ENCODE results near the gene ZFAND5. TPM values are rescaled to one million over a fixed set of nuclear protein-coding genes. Genes with fewer than 3 reads are reported as not detected.

The ZFAND5 gene
- total and polyA plus RNA-seq, 7 donors: 77.7 to 951 (median 594) TPM

DNA sequence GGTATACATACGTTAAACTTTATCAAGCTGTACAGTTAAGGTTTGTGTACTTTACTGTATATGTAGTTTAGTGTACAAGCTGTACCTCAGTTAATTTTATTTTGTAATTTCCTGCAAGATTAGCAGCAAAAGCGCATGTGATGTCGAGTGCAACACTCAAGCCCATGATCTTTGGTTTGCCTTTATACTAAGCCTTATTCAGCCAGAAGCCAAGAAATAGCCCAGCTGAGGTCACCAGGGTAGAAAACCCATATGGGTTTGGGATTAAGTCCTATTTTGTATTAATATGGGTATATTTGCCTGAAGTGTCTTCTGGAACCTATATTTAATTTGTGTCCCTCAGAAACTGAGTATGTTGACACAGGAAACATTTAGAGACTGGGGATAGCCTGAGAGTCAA is 59.3 kb downstream of the ZFAND5 start:
- Histone ChIP-seq H3K4me1 (peaks cover 24% of the 10 kb centered on the region), H3K27ac (peak overlapping the region; percentile 78), H3K9me3 (no peaks in the 10 kb centered on the region), H3K27me3 (ENCODE audit: insufficient read depth in 3 of 3, low read length in 2 of 3) (no peaks in the 10 kb centered on the region), H3K36me3 (ENCODE audit: insufficient read depth in 1 of 2, low read depth in 1 of 2) (no peaks in the 10 kb centered on the region), H3K4me3 (peak overlapping the region; percentile 61)
- WGBS, 3 donors: 74 to 81% (median 77%) methylated on average over 3 of the region's 3 CpGs
- intact Hi-C loops (cut with DNase I): loop anchor here in 1 of 2 donors (5.0 kb wide), 1 partner anchor 172 kb away; no protein-coding TSS in a partner anchor
- no peak for ATAC-seq
- DNase-seq: no peak
- TF ChIP-seq, protein P1, sequence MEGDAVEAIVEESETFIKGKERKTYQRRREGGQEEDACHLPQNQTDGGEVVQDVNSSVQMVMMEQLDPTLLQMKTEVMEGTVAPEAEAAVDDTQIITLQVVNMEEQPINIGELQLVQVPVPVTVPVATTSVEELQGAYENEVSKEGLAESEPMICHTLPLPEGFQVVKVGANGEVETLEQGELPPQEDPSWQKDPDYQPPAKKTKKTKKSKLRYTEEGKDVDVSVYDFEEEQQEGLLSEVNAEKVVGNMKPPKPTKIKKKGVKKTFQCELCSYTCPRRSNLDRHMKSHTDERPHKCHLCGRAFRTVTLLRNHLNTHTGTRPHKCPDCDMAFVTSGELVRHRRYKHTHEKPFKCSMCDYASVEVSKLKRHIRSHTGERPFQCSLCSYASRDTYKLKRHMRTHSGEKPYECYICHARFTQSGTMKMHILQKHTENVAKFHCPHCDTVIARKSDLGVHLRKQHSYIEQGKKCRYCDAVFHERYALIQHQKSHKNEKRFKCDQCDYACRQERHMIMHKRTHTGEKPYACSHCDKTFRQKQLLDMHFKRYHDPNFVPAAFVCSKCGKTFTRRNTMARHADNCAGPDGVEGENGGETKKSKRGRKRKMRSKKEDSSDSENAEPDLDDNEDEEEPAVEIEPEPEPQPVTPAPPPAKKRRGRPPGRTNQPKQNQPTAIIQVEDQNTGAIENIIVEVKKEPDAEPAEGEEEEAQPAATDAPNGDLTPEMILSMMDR (IDR thresholded peaks at IDR 0.05): no peak

DNA sequence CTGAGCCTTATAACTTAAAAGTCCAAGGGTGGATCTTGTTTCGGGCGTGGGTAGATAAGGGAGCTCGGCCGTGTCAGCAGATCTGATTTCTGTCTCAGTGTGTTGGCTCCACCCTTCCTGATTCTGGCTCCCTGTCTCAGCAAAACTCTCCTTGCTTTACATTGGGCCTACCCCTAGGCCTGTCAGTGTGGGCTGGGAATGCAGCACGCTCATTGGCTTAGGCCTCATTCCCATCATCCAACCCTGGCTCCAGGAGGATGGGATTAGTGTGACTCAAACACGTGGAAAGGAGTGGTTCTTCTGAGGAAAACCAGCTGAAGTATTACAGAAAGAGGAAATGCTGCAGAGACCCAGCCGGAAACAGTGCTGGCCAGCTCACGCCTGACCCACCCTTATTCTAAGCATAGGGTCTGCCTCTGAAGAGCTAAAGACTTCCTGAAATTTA is 59.9 kb downstream of the ZFAND5 start:
- peaks cover 24% of the 10 kb centered on the region for H3K4me1 ChIP-seq
- ATAC-seq: peak; percentile 84 to 96 (median 93)
- no peaks in the 10 kb centered on the region for H3K36me3 ChIP-seq (ENCODE audit: insufficient read depth in 1 of 2, low read depth in 1 of 2)
- TF ChIP-seq, protein P1 (IDR thresholded peaks at IDR 0.05): no peak
- no peaks in the 10 kb centered on the region for H3K9me3 ChIP-seq
- WGBS, 3 donors: 20 to 35% (median 21%) methylated on average over 8 of the region's 8 CpGs
- intact Hi-C loops (cut with DNase I): loop anchor here in 1 of 2 donors (5.0 kb wide), 1 partner anchor 172 kb away; no protein-coding TSS in a partner anchor
- H3K4me3 ChIP-seq: peak overlapping the region; percentile 61
- H3K27ac ChIP-seq: peak overlapping the region; percentile 78
- H3K27me3 ChIP-seq (ENCODE audit: insufficient read depth in 3 of 3, low read length in 2 of 3): no peaks in the 10 kb centered on the region
- peak; percentile 56 to 82 for DNase-seq

DNA sequence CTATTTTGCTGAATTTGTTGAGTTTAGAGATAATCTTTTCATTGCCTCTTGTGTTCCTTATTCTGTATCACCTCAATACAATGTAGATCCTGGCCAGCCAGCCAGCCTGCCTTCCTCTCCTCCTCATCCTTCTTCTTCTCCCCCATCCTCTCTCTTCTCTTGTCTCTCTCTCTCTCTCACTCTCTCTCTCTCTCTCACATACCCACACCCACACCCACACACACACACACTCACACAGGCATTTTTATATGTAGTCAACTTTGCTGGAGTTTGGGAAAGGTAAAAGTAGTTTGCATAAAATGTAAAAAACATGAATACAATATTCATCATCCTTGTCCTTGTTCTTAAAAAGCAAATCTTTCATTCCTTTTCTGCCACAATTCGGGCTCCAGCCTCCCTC is 60.5 kb downstream of the ZFAND5 start:
- Histone ChIP-seq H3K4me1 (peaks cover 19% of the 10 kb centered on the region), H3K27me3 (ENCODE audit: insufficient read depth in 3 of 3, low read length in 2 of 3) (no peaks in the 10 kb centered on the region), H3K9me3 (no peaks in the 10 kb centered on the region), H3K27ac (peak overlapping the region; percentile 78), H3K36me3 (ENCODE audit: insufficient read depth in 1 of 2, low read depth in 1 of 2) (no peaks in the 10 kb centered on the region), H3K4me3 (peak overlapping the region; percentile 61)
- 31 to 38% (median 37%) methylated on average over 1 of the region's 1 CpG for WGBS, 3 donors
- ATAC-seq (no peak), DNase-seq (no peak)
- intact Hi-C loops (cut with DNase I): no loop called here
- TF ChIP-seq, protein P1 (IDR thresholded peaks at IDR 0.05): no peak

Other genes starting within 250 kb of the ZFAND5 start
- gene GDA, start 215.8 kb downstream of the ZFAND5 start, total RNA-seq: under 1 TPM; 0.09 to 0.52 (median 0.35) TPM
- gene GDA, start 215.8 kb downstream of the ZFAND5 start, polyA plus RNA-seq: under 1 TPM; 0.07 to 0.16 (median 0.09) TPM
- 1 to 10 TPM in 1 of 4 donors, under 1 TPM in 1, not detected in 2; 0.34 to 2.6 TPM for gene TMC1, start 156.4 kb upstream of the ZFAND5 start, total RNA-seq
- under 1 TPM in 2 of 3 donors, not detected in 1; 0.05 to 0.08 TPM for gene TMC1, start 156.4 kb upstream of the ZFAND5 start, polyA plus RNA-seq

All from psoas muscle (tissue), 8 donors.